Activated naive CD4-positive, alpha-beta T cell treated with anti-CD3 and anti-CD28 coated beads for 36 hours (primary cell): ENCODE results near the gene KDM4C. TPM values are rescaled to one million over a fixed set of nuclear protein-coding genes. Genes with fewer than 3 reads are reported as not detected.

Experiments
- CTCF ChIA-PET: fragments of 350-600 bp; sonication (Branson Sonifier 250); formaldehyde crosslinking; loops from one replicate; lab custom pipeline; 2021; ENCODE audit warnings: antibody characterized with exemption; lab: Charles Lee
- DNase-seq: peaks from one replicate; pipeline ENCODE4 v3.0.0-alpha.2; 2020
- H3K27ac Mint-ChIP-seq: one replicate; pipeline ENCODE4 v1.8.0; 2021; ENCODE audit warnings: mild to moderate bottlenecking, mixed read lengths
- H3K27me3 Mint-ChIP-seq: one replicate; pipeline ENCODE4 v1.8.0; 2021; ENCODE audit warnings: low read depth, mixed read lengths
- H3K36me3 Mint-ChIP-seq: one replicate; pipeline ENCODE4 v1.8.0; 2021; ENCODE audit warnings: low read depth, mixed read lengths
- H3K4me1 Mint-ChIP-seq: one replicate; pipeline ENCODE4 v1.8.0; 2021; ENCODE audit warnings: low read depth, mixed read lengths
- H3K4me3 Mint-ChIP-seq: one replicate; pipeline ENCODE4 v1.8.0; 2021; ENCODE audit warnings: mild to moderate bottlenecking, moderate library complexity, mixed read lengths
- H3K9me3 Mint-ChIP-seq: one replicate; pipeline ENCODE4 v1.8.0; 2021; ENCODE audit warnings: mixed read lengths
- intact Hi-C: fragments of 100-400 bp; cut with micrococcal nuclease; formaldehyde crosslinking; loops from one replicate; pipeline ENCODE4 v1.15.1; 2023
- total RNA-seq, 2 experiments: library from RNA; stranded (reverse); gene quantifications; one replicate each; pipeline ENCODE4 v1.2.3, GENCODE V29; 2021

Gene KDM4C
- total RNA-seq, 2 experiments from 2014 or later, result 27.4 to 28.9 TPM

- Mint-ChIP-seq H3K27ac (no peak overlapping the region), H3K36me3 (peaks cover 8% of the 10 kb centered on the region), H3K4me1 (peaks cover 9% of the 10 kb centered on the region), H3K4me3 (no peak overlapping the region), H3K27me3 (no peaks in the 10 kb centered on the region), H3K9me3 (no peaks in the 10 kb centered on the region)
- no peak for DNase-seq
- intact Hi-C loops, result no loop called here
- CTCF ChIA-PET, result interaction anchor here (1.3 kb wide), 1 partner anchor 18 kb away, joined by 3 read pairs; no protein-coding TSS in a partner anchor
These were observed 87.5 kb downstream of the KDM4C start for GRCh38 chr9:6845128-6845826.

GRCh38 chr9:6845880-6846279, 88.1 kb downstream of the KDM4C start:
- no peaks in the 10 kb centered on the region for H3K9me3 Mint-ChIP-seq
- H3K4me3 Mint-ChIP-seq, result no peak overlapping the region
- peaks cover 8% of the 10 kb centered on the region for H3K36me3 Mint-ChIP-seq
- H3K27me3 Mint-ChIP-seq, result no peaks in the 10 kb centered on the region
- no peak for DNase-seq
- intact Hi-C loops, result no loop called here
- no peak overlapping the region for H3K27ac Mint-ChIP-seq
- peaks cover 6% of the 10 kb centered on the region for H3K4me1 Mint-ChIP-seq
- CTCF ChIA-PET, result no interaction called here

GRCh38 chr9:6852243-6852963, 94.6 kb downstream of the KDM4C start:
- intact Hi-C loops, result no loop called here
- DNase-seq, result no peak
- no peaks in the 10 kb centered on the region for H3K9me3 Mint-ChIP-seq
- H3K27ac Mint-ChIP-seq, result no peak overlapping the region
- H3K4me3 Mint-ChIP-seq, result no peak overlapping the region
- no peaks in the 10 kb centered on the region for H3K27me3 Mint-ChIP-seq
- CTCF ChIA-PET, result interaction anchor here (1.3 kb wide), 1 partner anchor 11 kb away, joined by 3 read pairs; no protein-coding TSS in a partner anchor
- peaks cover 34% of the 10 kb centered on the region for H3K36me3 Mint-ChIP-seq
- H3K4me1 Mint-ChIP-seq, result no peaks in the 10 kb centered on the region

GRCh38 chr9:6855860-6856259, 98.1 kb downstream of the KDM4C start:
- H3K27me3 Mint-ChIP-seq, result no peaks in the 10 kb centered on the region
- CTCF ChIA-PET, result interaction anchor here (0.6 to 0.7 kb wide), 2 partner anchors 16 to 226 kb away, joined by 3 to 7 read pairs; no protein-coding TSS in a partner anchor
- intact Hi-C loops, result no loop called here

GRCh38 chr9:6864102-6864501, 106.3 kb downstream of the KDM4C start:
- Mint-ChIP-seq H3K27ac (no peak overlapping the region), H3K9me3 (peaks cover 12% of the 10 kb centered on the region), H3K36me3 (peaks cover 35% of the 10 kb centered on the region), H3K27me3 (no peaks in the 10 kb centered on the region), H3K4me1 (peaks cover 13% of the 10 kb centered on the region), H3K4me3 (no peak overlapping the region)
- no peak for DNase-seq
- CTCF ChIA-PET, result interaction anchor here (1.2 kb wide), 1 partner anchor 12 kb away, joined by 3 read pairs; no protein-coding TSS in a partner anchor
- intact Hi-C loops, result no loop called here

More at GRCh38 chr9:6855860-6856259, 98.1 kb downstream of the KDM4C start:
- H3K4me1 Mint-ChIP-seq, result no peaks in the 10 kb centered on the region
- DNase-seq, result no peak
- H3K27ac Mint-ChIP-seq, result no peak overlapping the region
- H3K9me3 Mint-ChIP-seq, result no peaks in the 10 kb centered on the region
- H3K4me3 Mint-ChIP-seq, result no peak overlapping the region
- peaks cover 39% of the 10 kb centered on the region for H3K36me3 Mint-ChIP-seq

- Mint-ChIP-seq H3K27ac (no peak overlapping the region), H3K4me3 (no peak overlapping the region), H3K27me3 (no peaks in the 10 kb centered on the region), H3K36me3 (peaks cover 19% of the 10 kb centered on the region), H3K4me1 (peaks cover 24% of the 10 kb centered on the region), H3K9me3 (peaks cover 3% of the 10 kb centered on the region)
- no peak for DNase-seq
- CTCF ChIA-PET, result no interaction called here
- intact Hi-C loops, result no loop called here
These were observed 111.5 kb downstream of the KDM4C start for GRCh38 chr9:6869081-6869948.

GRCh38 chr9:6870149-6870548, 112.4 kb downstream of the KDM4C start:
- Mint-ChIP-seq H3K36me3 (peaks cover 18% of the 10 kb centered on the region), H3K9me3 (no peaks in the 10 kb centered on the region), H3K4me3 (no peak overlapping the region), H3K27ac (no peak overlapping the region), H3K4me1 (peaks cover 31% of the 10 kb centered on the region), H3K27me3 (no peaks in the 10 kb centered on the region)
- CTCF ChIA-PET, result no interaction called here
- intact Hi-C loops, result no loop called here
- no peak for DNase-seq

GRCh38 chr9:6870650-6871477, 113.1 kb downstream of the KDM4C start:
- peaks cover 36% of the 10 kb centered on the region for H3K4me1 Mint-ChIP-seq
- CTCF ChIA-PET, result no interaction called here
- peaks cover 17% of the 10 kb centered on the region for H3K36me3 Mint-ChIP-seq
- no peak overlapping the region for H3K27ac Mint-ChIP-seq
- no peaks in the 10 kb centered on the region for H3K9me3 Mint-ChIP-seq
- H3K27me3 Mint-ChIP-seq, result no peaks in the 10 kb centered on the region
- intact Hi-C loops, result no loop called here
- no peak for DNase-seq
- H3K4me3 Mint-ChIP-seq, result no peak overlapping the region

- CTCF ChIA-PET, result no interaction called here
- Mint-ChIP-seq H3K4me1 (peaks cover 34% of the 10 kb centered on the region), H3K4me3 (no peak overlapping the region), H3K9me3 (no peaks in the 10 kb centered on the region), H3K27ac (no peak overlapping the region), H3K36me3 (peaks cover 12% of the 10 kb centered on the region), H3K27me3 (no peaks in the 10 kb centered on the region)
- DNase-seq, result no peak
- intact Hi-C loops, result no loop called here
These were observed 116.1 kb downstream of the KDM4C start for GRCh38 chr9:6873857-6874256.

GRCh38 chr9:6876195-6876894, 118.6 kb downstream of the KDM4C start:
- Mint-ChIP-seq H3K27me3 (no peaks in the 10 kb centered on the region), H3K27ac (no peak overlapping the region), H3K36me3 (peaks cover 16% of the 10 kb centered on the region), H3K9me3 (no peaks in the 10 kb centered on the region), H3K4me1 (peaks cover 28% of the 10 kb centered on the region), H3K4me3 (no peak overlapping the region)
- CTCF ChIA-PET, result no interaction called here
- DNase-seq, result no peak
- intact Hi-C loops, result no loop called here

- Mint-ChIP-seq H3K36me3 (peaks cover 19% of the 10 kb centered on the region), H3K4me1 (peaks cover 28% of the 10 kb centered on the region), H3K27ac (no peak overlapping the region), H3K9me3 (no peaks in the 10 kb centered on the region), H3K27me3 (no peaks in the 10 kb centered on the region), H3K4me3 (no peak overlapping the region)
- CTCF ChIA-PET, result no interaction called here
- intact Hi-C loops, result no loop called here
- no peak for DNase-seq
These were observed 119.9 kb downstream of the KDM4C start for GRCh38 chr9:6877671-6878161.
